ENCODE measurements around the gene NCK1.

The NCK1 gene

GRCh38 chr3:136861890-136862616 is at the start of gene NCK1:
Gene NCK1 (plus strand): TSS chr3:136862208. CDS start chr3:136928002, 65,794 bp downstream.
- peak; percentile 95 to 99 for DNase-seq (ENCODE audit: extremely low read depth in 1 of 2, low read depth in 1 of 2)

GRCh38 chr3:136817448-136817847 is 44.6 kb upstream of the NCK1 start:
- no peak for DNase-seq (ENCODE audit: extremely low read depth in 1 of 2, low read depth in 1 of 2)

GRCh38 chr3:136818191-136818768 is 43.7 kb upstream of the NCK1 start:
- peak; percentile 40 to 56 for DNase-seq (ENCODE audit: extremely low read depth in 1 of 2, low read depth in 1 of 2)

GRCh38 chr3:136818769-136819391 is 43.1 kb upstream of the NCK1 start, which contains the start of gene SLC35G2:
Gene SLC35G2 (plus strand): TSS chr3:136819126. CDS start chr3:136854461, 35,335 bp downstream.
- DNase-seq (ENCODE audit: extremely low read depth in 1 of 2, low read depth in 1 of 2) = peak; percentile 14 to 17

GRCh38 chr3:136819392-136819730 is 42.6 kb upstream of the NCK1 start:
- peak in 1 of 2 donors; percentile 1 for DNase-seq (ENCODE audit: extremely low read depth in 1 of 2, low read depth in 1 of 2)

GRCh38 chr3:136819731-136820679 is 42.0 kb upstream of the NCK1 start:
- DNase-seq (ENCODE audit: extremely low read depth in 1 of 2, low read depth in 1 of 2) = peak; percentile 0 to 9

- DNase-seq (ENCODE audit: extremely low read depth in 1 of 2, low read depth in 1 of 2) = no peak
These were observed 30.5 kb upstream of the NCK1 start for GRCh38 chr3:136831461-136831860.

GRCh38 chr3:136835089-136835812 is 26.8 kb upstream of the NCK1 start:
- no peak for DNase-seq (ENCODE audit: extremely low read depth in 1 of 2, low read depth in 1 of 2)

- no peak for DNase-seq (ENCODE audit: extremely low read depth in 1 of 2, low read depth in 1 of 2)
These were observed 26.0 kb upstream of the NCK1 start for GRCh38 chr3:136835813-136836510.

GRCh38 chr3:136836511-136837156 is 25.4 kb upstream of the NCK1 start:
- DNase-seq (ENCODE audit: extremely low read depth in 1 of 2, low read depth in 1 of 2) = no peak

GRCh38 chr3:136838641-136839555 is 23.1 kb upstream of the NCK1 start:
- no peak for DNase-seq (ENCODE audit: extremely low read depth in 1 of 2, low read depth in 1 of 2)

GRCh38 chr3:136839556-136839931 is 22.5 kb upstream of the NCK1 start:
- DNase-seq (ENCODE audit: extremely low read depth in 1 of 2, low read depth in 1 of 2) = no peak

- no peak for DNase-seq (ENCODE audit: extremely low read depth in 1 of 2, low read depth in 1 of 2)
These were observed 21.8 kb upstream of the NCK1 start for GRCh38 chr3:136840252-136840651.

GRCh38 chr3:136842294-136842693 is 19.7 kb upstream of the NCK1 start:
- no peak for DNase-seq (ENCODE audit: extremely low read depth in 1 of 2, low read depth in 1 of 2)

GRCh38 chr3:136844724-136845123 is 17.3 kb upstream of the NCK1 start:
- DNase-seq (ENCODE audit: extremely low read depth in 1 of 2, low read depth in 1 of 2) = no peak

GRCh38 chr3:136852180-136852579 is 9.8 kb upstream of the NCK1 start:
- DNase-seq (ENCODE audit: extremely low read depth in 1 of 2, low read depth in 1 of 2) = no peak

- no peak for DNase-seq (ENCODE audit: extremely low read depth in 1 of 2, low read depth in 1 of 2)
These were observed 5.3 kb upstream of the NCK1 start for GRCh38 chr3:136856665-136857064.

GRCh38 chr3:136858381-136858780 is 3.6 kb upstream of the NCK1 start:
- DNase-seq (ENCODE audit: extremely low read depth in 1 of 2, low read depth in 1 of 2) = no peak

Data from stimulated activated CD8-positive, alpha-beta memory T cell treated with anti-CD3 and anti-CD28 coated beads, Interleukin-7, amount 100 ng/mL, for 48 hours (primary cell).